HG02610 (cell line): ENCODE data around the gene JPT2.

Source experiments
- ATAC-seq: cut with Tn5 transposase; IDR thresholded peaks from one replicate; pipeline ENCODE4 v1.9.1; 2021; ENCODE audit warnings: mild to moderate bottlenecking, moderate library complexity; ENCODE audit not compliant: unreplicated experiment

Gene JPT2

DNA sequence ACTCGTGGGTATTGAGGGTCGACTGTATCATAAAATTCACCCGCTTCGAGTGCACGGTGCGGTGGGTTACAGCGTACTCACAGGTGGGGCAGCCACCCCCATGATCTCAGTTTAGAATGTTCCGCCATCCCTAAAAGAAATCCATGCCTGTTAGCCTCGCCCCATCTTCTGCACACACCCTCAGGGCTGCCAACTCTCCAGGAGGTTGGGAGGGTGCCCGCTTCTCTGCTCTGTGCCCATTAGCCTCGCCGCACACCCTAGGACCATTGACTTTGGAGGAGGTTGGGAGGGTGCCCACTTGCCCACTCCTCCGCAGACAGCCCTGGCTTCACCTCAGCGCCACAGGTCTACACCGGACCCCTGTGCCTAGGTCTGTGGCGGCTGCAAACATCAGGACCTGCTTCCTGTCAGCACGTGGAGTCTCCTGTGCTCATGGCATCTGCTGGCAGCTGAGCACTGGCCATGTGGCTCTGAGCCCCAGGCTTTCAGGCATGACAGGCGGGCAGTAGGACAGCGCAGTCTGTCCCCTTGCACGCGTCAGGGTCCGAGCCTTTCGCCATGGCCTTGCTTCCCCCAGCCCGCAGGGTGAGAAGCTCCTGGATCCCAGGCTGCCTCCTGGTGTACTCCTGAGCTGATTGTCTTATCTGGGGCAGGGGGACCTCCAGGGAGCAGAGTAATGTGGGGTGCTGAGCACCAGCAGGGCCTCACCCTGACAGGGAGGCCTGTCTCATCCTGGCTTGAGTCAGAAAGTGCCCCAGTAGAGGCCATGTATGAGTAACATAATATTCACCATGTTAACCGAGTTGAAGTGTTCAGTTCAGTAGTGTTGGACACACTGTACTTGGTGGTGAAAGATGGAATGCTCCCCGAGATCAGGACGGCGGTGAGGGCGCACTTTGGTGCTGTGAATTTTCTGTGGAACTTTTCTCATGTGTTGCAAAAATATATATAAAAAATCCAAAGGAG, 71.4 kb downstream of the JPT2 start:
- ATAC-seq = no peak
